ENCODE measurements around the gene CCDC148. TPM values are rescaled to one million over a fixed set of nuclear protein-coding genes. Genes with fewer than 3 reads are reported as not detected.

CCDC148 gene
- total RNA-seq, 1 donor from 2014 or later: not detected

GRCh38 chr2:158388159-158388558 is 68.4 kb downstream of the CCDC148 start:
- POLR2A ChIA-PET: no interaction called here
- ATAC-seq (ENCODE audit: low read depth): no peak
- no peaks in the 10 kb centered on the region for H3K36me3 Mint-ChIP-seq (ENCODE audit: low read depth)
- no peak overlapping the region for H3K4me3 Mint-ChIP-seq
- CTCF ChIA-PET: no interaction called here
- peaks cover 4% of the 10 kb centered on the region for H3K27me3 Mint-ChIP-seq
- DNase-seq: no peak
- H3K27ac Mint-ChIP-seq: no peak overlapping the region
- no peaks in the 10 kb centered on the region for H3K9me3 Mint-ChIP-seq
- H3K4me1 Mint-ChIP-seq: no peaks in the 10 kb centered on the region
- intact Hi-C loops (cut with micrococcal nuclease): no loop called here
- TF ChIP-seq CTCF (IDR thresholded peaks at IDR 0.05): no peak

- POLR2A ChIA-PET: no interaction called here
- CTCF ChIA-PET: no interaction called here
These were observed 70.9 kb downstream of the CCDC148 start for GRCh38 chr2:158385646-158386045.

DNA sequence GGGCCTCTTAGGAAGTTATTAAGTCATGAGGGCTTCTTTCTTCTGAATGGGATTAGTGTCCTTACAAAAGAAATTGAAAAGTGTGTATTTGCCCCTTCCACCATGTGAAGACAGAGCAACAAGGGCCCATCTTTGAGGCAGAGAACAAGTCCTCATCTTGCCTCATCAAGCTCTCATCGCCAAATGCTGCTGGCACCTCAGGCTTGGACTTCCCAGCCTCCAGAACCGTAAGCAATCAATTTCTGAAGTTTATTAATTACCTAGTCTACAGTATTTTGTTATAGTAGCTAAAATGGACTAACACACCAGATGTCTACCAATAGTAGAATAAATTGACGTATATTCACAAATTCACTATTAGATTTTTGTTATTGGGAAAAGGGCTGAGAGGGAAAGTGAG is 74.6 kb downstream of the CCDC148 start:
- ATAC-seq (ENCODE audit: low read depth): no peak
- Mint-ChIP-seq H3K4me1 (no peaks in the 10 kb centered on the region), H3K27me3 (no peaks in the 10 kb centered on the region), H3K9me3 (no peaks in the 10 kb centered on the region), H3K36me3 (ENCODE audit: low read depth) (no peaks in the 10 kb centered on the region), H3K27ac (no peak overlapping the region), H3K4me3 (no peak overlapping the region)
- intact Hi-C loops (cut with micrococcal nuclease): no loop called here
- POLR2A ChIA-PET: no interaction called here
- no peak for DNase-seq
- TF ChIP-seq CTCF (IDR thresholded peaks at IDR 0.05): no peak
- CTCF ChIA-PET: no interaction called here

More at GRCh38 chr2:158385646-158386045, 70.9 kb downstream of the CCDC148 start:
- ATAC-seq (ENCODE audit: low read depth) (no peak), DNase-seq (no peak)
- no peak overlapping the region for H3K4me3 Mint-ChIP-seq
- no peaks in the 10 kb centered on the region for H3K36me3 Mint-ChIP-seq (ENCODE audit: low read depth)
- H3K27me3 Mint-ChIP-seq: peaks cover 4% of the 10 kb centered on the region
- H3K27ac Mint-ChIP-seq: no peak overlapping the region
- no peak for TF ChIP-seq CTCF (IDR thresholded peaks at IDR 0.05)
- no peaks in the 10 kb centered on the region for H3K9me3 Mint-ChIP-seq
- H3K4me1 Mint-ChIP-seq: no peaks in the 10 kb centered on the region
- intact Hi-C loops (cut with micrococcal nuclease): no loop called here

GRCh38 chr2:158381205-158381604 is 75.3 kb downstream of the CCDC148 start:
- CTCF ChIA-PET: no interaction called here
- POLR2A ChIA-PET: no interaction called here
- no peak for TF ChIP-seq CTCF (IDR thresholded peaks at IDR 0.05)
- no peak for DNase-seq
- Mint-ChIP-seq H3K27me3 (no peaks in the 10 kb centered on the region), H3K27ac (no peak overlapping the region), H3K36me3 (ENCODE audit: low read depth) (no peaks in the 10 kb centered on the region), H3K4me1 (no peaks in the 10 kb centered on the region), H3K4me3 (no peak overlapping the region), H3K9me3 (no peaks in the 10 kb centered on the region)
- no peak for ATAC-seq (ENCODE audit: low read depth)
- intact Hi-C loops (cut with micrococcal nuclease): no loop called here

DNA sequence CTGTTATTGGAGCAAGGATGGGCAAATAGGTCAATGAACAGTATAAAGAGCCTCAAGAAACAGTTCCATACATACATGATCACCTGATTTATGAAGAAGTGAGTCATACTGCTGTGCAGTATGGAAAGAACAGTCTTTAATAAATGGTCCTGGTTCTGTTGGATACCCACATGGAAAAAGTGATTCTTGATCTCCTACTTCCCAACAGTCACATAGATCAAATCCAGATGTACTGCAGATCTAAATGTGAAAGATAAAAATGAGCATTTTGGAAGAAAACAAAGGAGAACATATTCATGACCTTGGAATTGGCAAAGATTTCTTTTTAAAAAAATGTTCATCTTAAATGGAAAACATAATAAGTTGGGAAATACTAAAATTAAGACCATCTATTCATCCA is 75.8 kb downstream of the CCDC148 start:
- DNase-seq (no peak), ATAC-seq (ENCODE audit: low read depth) (no peak)
- Mint-ChIP-seq H3K36me3 (ENCODE audit: low read depth) (no peaks in the 10 kb centered on the region), H3K4me3 (no peak overlapping the region), H3K4me1 (no peaks in the 10 kb centered on the region), H3K9me3 (no peaks in the 10 kb centered on the region), H3K27ac (no peak overlapping the region), H3K27me3 (no peaks in the 10 kb centered on the region)
- no peak for TF ChIP-seq CTCF (IDR thresholded peaks at IDR 0.05)
- CTCF ChIA-PET: no interaction called here
- intact Hi-C loops (cut with micrococcal nuclease): no loop called here
- POLR2A ChIA-PET: no interaction called here
